GM19099 (cell line): ENCODE measurements around the gene SHISA4.

Experiments
- POLR2A ChIP-seq: IDR thresholded peaks from 3 replicates; pipeline ENCODE4 v1.6.1; 2011; ENCODE audit warnings: low read depth; ENCODE audit not compliant: insufficient read length; ENCODE audit errors: extremely low read depth

The SHISA4 gene, protein sequence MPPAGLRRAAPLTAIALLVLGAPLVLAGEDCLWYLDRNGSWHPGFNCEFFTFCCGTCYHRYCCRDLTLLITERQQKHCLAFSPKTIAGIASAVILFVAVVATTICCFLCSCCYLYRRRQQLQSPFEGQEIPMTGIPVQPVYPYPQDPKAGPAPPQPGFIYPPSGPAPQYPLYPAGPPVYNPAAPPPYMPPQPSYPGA

DNA sequence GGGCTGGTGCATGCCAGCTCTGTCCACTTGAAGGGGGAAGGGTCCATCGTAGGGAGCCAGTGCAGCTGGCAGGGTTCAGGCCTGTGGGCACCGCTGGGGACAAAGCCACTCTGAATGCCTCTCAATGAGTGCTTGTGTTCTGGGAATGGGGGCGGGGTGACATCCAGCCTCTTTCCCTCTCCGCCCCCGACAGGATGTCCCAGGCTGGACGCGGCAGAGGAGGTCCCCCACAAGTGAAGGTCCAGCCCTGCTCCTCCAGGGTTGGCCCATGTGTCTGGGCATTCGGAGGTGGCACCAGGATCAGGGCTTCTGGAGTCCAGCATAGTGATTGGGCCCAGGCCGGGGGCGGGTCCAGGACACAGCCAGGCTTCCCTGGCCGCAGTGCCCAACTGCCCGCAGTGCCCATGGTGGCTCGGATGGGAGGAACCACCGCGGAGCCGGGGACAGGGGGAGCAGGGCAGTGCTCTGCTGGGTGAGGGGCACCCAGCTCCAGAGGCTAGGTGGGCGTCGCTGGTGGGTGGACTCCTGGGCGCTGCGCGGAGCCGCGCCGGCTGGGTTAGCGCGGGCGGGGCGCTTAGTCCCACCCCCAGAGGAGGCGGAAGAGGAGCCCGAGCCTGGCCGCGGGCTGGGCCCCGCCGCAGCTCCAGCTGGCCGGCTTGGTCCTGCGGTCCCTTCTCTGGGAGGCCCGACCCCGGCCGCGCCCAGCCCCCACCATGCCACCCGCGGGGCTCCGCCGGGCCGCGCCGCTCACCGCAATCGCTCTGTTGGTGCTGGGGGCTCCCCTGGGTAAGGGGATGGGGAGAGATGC is at the start of gene SHISA4:
TSS of gene SHISA4 (plus strand) at position 617 of the 808 bp plus-strand sequence. CDS start at position 714, 97 bp downstream.
- no peak for TF ChIP-seq POLR2A

- TF ChIP-seq POLR2A, result no peak
Measured at GRCh38 chr1:201840055-201840454, 48.6 kb upstream of the SHISA4 start.

DNA sequence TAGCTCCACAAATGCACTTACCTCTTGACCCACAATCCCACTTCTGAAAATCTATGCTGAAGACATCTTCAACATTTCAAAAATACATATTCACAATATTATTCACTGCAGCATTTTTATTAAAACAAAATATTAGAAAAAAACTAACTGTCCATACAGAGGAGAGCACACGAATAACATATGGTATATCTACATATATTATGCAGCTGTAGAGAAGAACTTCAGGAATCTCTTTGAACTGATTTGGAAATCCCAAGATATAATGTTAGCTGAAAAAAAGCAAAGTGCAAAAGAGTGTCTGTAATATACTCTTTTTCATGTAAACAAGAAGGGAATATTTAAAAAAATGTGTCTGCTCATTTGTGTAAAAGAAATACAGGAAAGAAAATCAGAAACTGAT is 48.2 kb upstream of the SHISA4 start:
- TF ChIP-seq POLR2A, result no peak

- TF ChIP-seq POLR2A, result no peak
Measured at GRCh38 chr1:201841265-201841912, 47.3 kb upstream of the SHISA4 start.

DNA sequence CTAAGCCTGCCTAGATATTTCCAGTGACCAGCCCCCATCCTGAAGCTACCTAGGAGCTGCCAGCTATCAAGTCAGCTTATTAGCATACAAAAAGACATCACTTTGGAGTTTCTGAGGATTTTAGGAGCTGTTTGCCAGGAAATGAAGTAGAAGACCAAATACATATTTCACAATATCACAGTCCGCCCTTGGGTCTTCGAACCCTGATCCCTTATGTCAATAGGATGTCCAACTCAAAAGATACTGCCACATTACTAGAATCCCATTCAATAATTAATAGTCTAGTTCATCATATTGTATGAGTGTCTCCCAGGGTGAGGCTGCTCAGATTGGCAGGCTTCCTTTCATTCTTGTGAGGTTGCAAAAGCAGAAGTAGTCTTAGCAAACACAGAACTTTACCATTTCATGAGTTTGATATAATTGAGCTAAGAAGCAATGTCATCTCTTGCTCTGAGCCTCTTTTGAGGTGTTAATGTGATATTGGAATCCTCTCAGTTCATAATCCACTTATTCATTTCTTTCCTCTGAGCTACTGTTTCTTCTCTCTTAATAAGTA is 46.1 kb upstream of the SHISA4 start:
- no peak for TF ChIP-seq POLR2A

- no peak for TF ChIP-seq POLR2A
Measured at GRCh38 chr1:201845331-201846083, 43.2 kb upstream of the SHISA4 start.

- TF ChIP-seq POLR2A, result no peak
Measured at GRCh38 chr1:201847150-201847549, 41.5 kb upstream of the SHISA4 start.

DNA sequence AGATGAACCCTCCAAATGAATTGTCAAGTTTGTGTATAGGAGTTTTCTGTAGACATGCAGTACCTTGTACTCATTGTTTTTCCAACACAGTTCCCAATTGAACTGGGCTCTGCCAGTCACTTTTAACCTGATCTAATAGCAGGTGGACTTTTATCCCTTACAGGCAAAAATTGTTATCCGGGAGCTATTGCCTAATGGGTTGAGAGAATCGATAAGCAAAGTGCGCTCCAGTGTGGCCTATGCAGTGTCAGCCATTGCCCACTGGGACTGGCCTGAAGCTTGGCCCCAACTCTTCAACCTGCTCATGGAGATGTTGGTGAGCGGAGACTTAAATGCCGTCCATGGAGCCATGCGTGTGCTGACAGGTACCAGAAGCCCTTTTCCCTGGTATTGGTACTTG is 40.5 kb upstream of the SHISA4 start:
- no peak for TF ChIP-seq POLR2A

DNA sequence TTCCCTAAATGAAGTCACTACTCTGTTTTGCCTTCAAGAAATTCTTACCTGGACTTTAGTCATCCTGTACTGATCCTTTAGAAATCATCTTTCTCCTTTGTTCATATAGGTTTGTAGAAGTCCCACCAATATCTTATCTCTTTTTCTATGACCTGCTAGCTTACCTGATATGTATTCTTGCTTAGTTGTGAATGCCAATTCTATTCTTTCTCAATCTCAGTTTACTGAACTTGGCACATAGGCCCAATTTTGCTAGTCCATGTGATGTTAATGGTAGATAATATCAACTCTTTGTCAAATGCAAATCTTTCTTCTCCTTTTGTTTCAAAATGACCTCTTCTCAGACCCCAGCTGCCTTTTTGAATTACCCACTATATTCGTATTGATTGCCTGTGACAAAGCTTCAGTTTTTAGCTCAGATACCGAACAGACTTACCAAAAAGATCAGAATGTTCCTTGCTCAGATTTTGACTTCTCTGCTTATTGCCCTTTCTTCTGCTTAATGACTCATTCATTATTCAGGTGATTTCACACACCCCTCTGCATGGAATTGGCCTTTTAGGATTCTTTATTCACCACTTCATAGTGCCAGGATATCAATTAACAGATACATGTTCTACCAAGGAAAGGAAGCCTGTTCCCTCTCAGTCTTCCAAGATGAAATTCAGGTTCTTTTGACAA is 39.2 kb upstream of the SHISA4 start:
- no peak for TF ChIP-seq POLR2A

GRCh38 chr1:201850053-201850397 is 38.7 kb upstream of the SHISA4 start:
- no peak for TF ChIP-seq POLR2A

DNA sequence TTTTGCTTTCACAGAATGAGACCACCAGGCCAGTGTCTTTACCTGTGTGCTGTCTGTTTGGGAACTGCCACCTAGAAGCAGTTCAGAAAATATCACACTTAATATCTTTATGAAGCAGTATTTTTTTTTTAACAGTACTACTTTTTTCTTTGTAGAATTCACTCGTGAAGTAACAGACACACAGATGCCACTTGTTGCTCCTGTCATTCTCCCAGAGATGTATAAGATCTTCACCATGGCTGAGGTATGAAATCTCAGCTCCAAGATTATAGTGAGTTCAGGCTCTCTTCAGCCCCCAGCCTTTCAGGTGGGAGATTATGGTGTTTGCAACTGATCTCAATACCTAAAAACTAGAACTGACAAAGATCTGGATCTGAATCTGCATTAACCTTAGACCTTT is 36.7 kb upstream of the SHISA4 start:
- no peak for TF ChIP-seq POLR2A

DNA sequence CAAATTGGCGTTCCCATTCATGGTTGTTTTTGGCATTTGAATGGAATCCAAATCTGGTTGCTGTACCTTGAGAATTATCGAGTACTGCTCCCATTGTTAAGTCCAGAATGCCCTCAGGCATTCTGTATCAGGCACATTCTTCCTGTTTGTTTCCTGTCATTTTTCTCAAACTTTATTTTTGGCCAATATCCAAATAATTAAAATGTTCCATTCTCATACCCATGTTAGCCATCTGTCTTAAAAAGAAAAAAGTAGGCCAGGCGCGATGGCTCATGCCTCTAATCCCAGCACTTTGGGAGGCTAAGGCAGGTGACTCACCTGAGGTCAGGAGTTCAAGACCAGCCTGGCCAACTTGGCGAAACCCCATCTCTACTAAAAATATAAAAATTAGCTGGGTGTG is 29.3 kb upstream of the SHISA4 start:
- TF ChIP-seq POLR2A, result no peak

DNA sequence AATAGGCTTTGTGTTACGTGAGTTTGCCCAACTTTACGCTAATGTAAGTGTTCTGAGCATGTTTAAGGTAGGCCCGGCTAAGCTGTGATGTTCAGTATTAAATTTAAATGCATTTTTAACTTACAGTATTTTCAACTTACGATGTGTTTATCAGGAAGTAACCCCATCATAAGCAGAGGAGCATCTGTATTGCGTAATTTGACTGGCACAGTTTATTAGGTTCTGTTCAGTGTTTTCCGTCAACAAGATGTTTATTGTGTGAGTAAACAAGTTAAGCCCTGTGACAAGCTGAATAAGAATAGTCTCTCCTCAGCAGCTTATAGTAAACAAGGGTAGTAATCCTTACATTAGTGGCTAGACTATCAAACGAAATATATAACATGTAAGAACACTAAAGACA is 27.2 kb upstream of the SHISA4 start:
- no peak for TF ChIP-seq POLR2A

DNA sequence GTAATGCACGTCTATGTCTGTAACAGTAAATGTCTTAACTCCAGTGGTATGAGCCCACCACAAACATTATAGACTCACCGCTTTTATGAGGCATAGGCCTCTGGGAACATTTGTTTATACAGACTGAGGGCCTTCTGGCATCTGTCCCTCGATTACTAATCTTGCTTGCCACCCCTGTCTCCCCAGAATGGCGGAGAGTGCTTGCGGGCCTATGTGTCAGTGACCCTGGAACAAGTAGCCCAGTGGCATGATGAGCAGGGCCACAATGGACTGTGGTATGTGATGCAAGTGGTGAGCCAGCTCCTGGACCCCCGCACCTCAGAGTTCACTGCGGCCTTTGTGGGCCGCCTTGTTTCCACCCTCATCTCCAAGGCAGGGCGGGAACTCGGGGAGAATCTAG is 18.3 kb upstream of the SHISA4 start:
- TF ChIP-seq POLR2A, result no peak

DNA sequence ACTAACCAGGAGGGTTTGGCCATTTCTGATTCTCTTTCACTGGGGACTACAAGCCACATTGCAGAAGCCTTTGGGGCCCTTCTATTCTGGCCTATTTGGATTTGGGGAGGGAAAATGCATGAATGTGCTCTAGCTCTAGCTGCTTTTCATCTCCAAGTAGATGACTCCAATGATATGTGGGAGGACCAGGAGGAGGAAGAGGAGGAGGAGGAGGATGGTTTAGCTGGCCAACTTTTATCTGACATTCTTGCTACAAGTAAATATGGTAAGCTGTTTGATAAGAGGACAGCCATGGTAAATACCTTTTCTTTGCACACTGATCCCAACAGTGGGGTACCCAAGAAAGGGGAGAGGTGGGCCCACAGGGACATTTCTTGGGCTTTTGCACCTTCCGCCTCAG is 14.0 kb upstream of the SHISA4 start:
- no peak for TF ChIP-seq POLR2A

GRCh38 chr1:201876148-201876818 is 12.4 kb upstream of the SHISA4 start:
- TF ChIP-seq POLR2A, result no peak
